Tibial nerve (tissue), 4 donors: Measurements from ENCODE around the gene B3GAT3.

Experiments
- EP300 ChIP-seq, 2 donors: sonication (generic); formaldehyde crosslinking; IDR thresholded peaks; one replicate each; pipeline ENCODE4 v1.6.1; 2017; ENCODE audit warnings: antibody characterized with exemption in 2 of 2, mild to moderate bottlenecking in 1 of 2
- POLR2A ChIP-seq, 2 donors: fragments of 450-650 bp; IDR thresholded peaks; one replicate each; pipeline ENCODE4 v1.6.1; 2017; ENCODE audit warnings: antibody characterized with exemption in 2 of 2, mild to moderate bottlenecking in 2 of 2, moderate library complexity in 2 of 2
- TF ChIP-seq, protein P1 (sequence below), 5 experiments: fragments of 200-600 bp in 3 of 5; fragments of 450-650 bp in 2 of 5; sonication (generic) in 3 of 5; IDR thresholded peaks; one replicate each; pipeline ENCODE4 v1.5.1; 2016 to 2019; ENCODE audit warnings: antibody characterized with exemption in 5 of 5, mild to moderate bottlenecking in 3 of 5, moderate library complexity in 2 of 5

DNA sequence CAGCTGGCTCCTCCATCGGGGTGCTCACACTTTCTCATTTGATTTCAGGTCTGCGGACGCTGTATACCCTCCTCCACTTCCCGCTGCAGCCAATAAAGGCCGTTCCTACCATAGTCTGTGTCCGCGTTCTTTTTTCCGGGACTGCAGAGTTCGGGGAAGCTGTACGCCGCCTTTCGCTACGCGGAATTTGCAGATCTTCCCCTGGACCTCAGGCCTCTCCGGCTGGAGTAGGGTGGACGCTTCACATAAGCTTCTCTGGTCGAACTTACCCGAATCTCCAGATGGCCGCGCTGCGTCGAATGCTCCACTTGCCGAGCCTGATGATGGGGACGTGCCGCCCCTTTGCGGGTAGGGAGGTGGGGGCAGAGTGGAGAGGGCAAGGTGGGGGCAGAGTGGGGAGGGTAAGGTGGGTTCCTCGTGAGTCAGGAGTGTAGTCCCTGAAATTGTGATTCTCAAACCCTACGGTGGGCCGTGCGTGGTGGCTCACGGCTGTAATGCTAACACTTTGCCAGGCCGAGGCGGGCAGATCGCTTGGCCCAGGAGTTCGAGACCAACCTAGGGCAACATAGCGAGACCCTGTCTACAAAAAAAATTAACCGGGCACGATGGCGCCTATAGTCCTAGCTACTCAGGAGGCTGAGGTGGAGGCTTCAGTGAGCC is 43.9 kb upstream of the B3GAT3 start:
- TF ChIP-seq, protein P1, sequence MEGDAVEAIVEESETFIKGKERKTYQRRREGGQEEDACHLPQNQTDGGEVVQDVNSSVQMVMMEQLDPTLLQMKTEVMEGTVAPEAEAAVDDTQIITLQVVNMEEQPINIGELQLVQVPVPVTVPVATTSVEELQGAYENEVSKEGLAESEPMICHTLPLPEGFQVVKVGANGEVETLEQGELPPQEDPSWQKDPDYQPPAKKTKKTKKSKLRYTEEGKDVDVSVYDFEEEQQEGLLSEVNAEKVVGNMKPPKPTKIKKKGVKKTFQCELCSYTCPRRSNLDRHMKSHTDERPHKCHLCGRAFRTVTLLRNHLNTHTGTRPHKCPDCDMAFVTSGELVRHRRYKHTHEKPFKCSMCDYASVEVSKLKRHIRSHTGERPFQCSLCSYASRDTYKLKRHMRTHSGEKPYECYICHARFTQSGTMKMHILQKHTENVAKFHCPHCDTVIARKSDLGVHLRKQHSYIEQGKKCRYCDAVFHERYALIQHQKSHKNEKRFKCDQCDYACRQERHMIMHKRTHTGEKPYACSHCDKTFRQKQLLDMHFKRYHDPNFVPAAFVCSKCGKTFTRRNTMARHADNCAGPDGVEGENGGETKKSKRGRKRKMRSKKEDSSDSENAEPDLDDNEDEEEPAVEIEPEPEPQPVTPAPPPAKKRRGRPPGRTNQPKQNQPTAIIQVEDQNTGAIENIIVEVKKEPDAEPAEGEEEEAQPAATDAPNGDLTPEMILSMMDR (IDR thresholded peaks at IDR 0.05) = no peak
- TF ChIP-seq EP300 (IDR thresholded peaks at IDR 0.05) (no peak), POLR2A (IDR thresholded peaks at IDR 0.05) (no peak)
